Measurements from ENCODE around the gene RRAGB. TPM values are rescaled to one million over a fixed set of nuclear protein-coding genes. Genes with fewer than 3 reads are reported as not detected.

Gene RRAGB
- total RNA-seq, 3 donors from 2014 or later (not counting 1 experiment from before 2014, with no cell fraction given): 13.5 to 17.5 (median 14.5) TPM

DNA sequence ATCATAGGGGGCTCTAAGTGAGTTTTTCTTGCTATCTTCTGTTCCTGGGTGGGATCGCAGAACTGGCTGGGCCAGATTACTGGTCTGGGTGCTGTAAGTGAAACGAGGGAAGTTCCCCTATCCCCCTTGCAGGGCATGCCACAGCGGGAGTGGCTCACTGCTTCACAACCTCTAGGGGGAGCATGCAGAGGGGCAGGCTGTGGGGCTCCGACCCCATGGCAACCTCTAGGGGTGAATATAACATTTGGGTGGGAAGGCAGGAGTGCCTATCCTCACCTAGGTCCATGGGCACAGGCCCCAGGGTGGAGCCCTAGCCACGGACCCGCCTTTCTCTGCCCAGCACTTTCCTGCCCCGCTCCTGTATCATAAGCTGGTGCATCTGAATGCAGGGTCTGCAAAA lies 1.7 kb upstream of the RRAGB start:
- Mint-ChIP-seq H3K4me3 (no peak overlapping the region), H3K27ac (no peak overlapping the region), H3K9me3 (no peaks in the 10 kb centered on the region), H3K36me3 (no peaks in the 10 kb centered on the region), H3K27me3 (ENCODE audit: low read depth in 2 of 2) (peaks cover 0 to 5% of the 10 kb centered on the region in 2 donors), H3K4me1 (peaks cover 10% of the 10 kb centered on the region in 2 donors)
- Histone ChIP-seq H3K36me3 (ENCODE audit: control insufficient read depth, insufficient read depth, low read length) (peaks cover 3% of the 10 kb centered on the region), H3K4me1 (ENCODE audit: control insufficient read depth, insufficient read depth, low read length) (peaks cover 11% of the 10 kb centered on the region), H3K9me3 (ENCODE audit: control insufficient read depth, insufficient read depth, low read length) (no peaks in the 10 kb centered on the region), H3K4me3 (ENCODE audit: low read length) (no peak overlapping the region), H3K27ac (ENCODE audit: low read length) (no peak overlapping the region), H3K27me3 (ENCODE audit: control insufficient read depth, insufficient read depth, low read length) (no peaks in the 10 kb centered on the region)
- intact Hi-C loops (cut with micrococcal nuclease): loop anchor here (5.0 kb wide), 1 partner anchor 846 kb away; the partner anchor contains the start of gene UBQLN2
- TF ChIP-seq, protein P1, sequence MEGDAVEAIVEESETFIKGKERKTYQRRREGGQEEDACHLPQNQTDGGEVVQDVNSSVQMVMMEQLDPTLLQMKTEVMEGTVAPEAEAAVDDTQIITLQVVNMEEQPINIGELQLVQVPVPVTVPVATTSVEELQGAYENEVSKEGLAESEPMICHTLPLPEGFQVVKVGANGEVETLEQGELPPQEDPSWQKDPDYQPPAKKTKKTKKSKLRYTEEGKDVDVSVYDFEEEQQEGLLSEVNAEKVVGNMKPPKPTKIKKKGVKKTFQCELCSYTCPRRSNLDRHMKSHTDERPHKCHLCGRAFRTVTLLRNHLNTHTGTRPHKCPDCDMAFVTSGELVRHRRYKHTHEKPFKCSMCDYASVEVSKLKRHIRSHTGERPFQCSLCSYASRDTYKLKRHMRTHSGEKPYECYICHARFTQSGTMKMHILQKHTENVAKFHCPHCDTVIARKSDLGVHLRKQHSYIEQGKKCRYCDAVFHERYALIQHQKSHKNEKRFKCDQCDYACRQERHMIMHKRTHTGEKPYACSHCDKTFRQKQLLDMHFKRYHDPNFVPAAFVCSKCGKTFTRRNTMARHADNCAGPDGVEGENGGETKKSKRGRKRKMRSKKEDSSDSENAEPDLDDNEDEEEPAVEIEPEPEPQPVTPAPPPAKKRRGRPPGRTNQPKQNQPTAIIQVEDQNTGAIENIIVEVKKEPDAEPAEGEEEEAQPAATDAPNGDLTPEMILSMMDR (IDR thresholded peaks at IDR 0.05): no peak
- 92% methylated on average over 4 of the region's 7 CpGs for WGBS (ENCODE audit: insufficient coverage)
- no peak for ATAC-seq
- DNase-seq: peak in 1 of 2 donors; percentile 6

DNA sequence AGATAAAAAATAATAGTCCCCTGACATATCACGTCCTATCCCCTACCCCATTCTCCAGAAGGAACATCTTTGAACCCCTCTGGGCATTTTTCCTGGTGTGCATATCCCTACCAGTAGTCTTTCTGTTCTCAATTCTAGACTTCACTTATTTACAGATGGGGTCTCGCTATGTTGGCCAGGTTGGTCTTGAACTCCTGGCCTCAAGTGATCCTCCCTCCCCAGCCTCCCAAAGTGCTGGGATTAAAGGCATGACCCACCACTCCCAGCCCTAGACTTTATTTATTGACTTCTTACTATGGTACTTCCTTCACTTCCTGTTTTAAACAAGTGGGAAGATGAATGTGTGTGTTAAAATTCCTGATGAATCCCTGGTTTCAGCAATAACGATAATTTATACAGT lies 612 bp upstream of the RRAGB start:
- TF ChIP-seq, protein P1 (IDR thresholded peaks at IDR 0.05): no peak
- Histone ChIP-seq H3K36me3 (ENCODE audit: control insufficient read depth, insufficient read depth, low read length) (peaks cover 5% of the 10 kb centered on the region), H3K9me3 (ENCODE audit: control insufficient read depth, insufficient read depth, low read length) (no peaks in the 10 kb centered on the region), H3K27ac (ENCODE audit: low read length) (peak overlapping the region; percentile 95), H3K4me3 (ENCODE audit: low read length) (peak overlapping the region; percentile 67), H3K4me1 (ENCODE audit: control insufficient read depth, insufficient read depth, low read length) (peaks cover 11% of the 10 kb centered on the region), H3K27me3 (ENCODE audit: control insufficient read depth, insufficient read depth, low read length) (no peaks in the 10 kb centered on the region)
- WGBS (ENCODE audit: insufficient coverage): 96% methylated on average over 2 of the region's 3 CpGs
- no peak for ATAC-seq
- Mint-ChIP-seq H3K27me3 (ENCODE audit: low read depth in 2 of 2) (peaks cover 0 to 5% of the 10 kb centered on the region in 2 donors), H3K27ac (peak overlapping the region; percentile 81 to 88), H3K4me3 (peak overlapping the region; percentile 86), H3K4me1 (peaks cover 10 to 17% of the 10 kb centered on the region in 2 donors), H3K36me3 (no peaks in the 10 kb centered on the region), H3K9me3 (no peaks in the 10 kb centered on the region)
- intact Hi-C loops (cut with micrococcal nuclease): loop anchor here (5.0 kb wide), 1 partner anchor 845 kb away; the partner anchor contains the start of gene UBQLN2
- DNase-seq: no peak

DNA sequence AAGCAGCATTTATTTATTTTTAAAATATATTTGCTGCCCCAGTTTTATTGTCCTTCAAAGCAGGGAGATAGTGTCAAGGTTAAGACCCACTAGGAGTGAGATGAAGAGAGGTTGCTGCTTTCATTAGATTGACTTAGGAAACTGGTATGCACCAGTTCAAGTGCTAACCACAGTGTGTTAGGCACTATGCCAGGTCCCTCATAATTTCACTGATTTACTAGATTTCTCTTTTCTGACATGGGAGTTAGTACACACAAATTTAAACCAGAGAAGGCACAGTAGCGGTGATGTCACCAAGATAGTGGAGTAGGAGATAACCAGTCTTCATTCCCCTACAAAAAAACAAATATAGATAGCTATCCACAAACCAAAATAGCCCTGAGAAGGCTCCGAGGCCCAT lies 14.3 kb downstream of the RRAGB start:
- Histone ChIP-seq H3K4me1 (ENCODE audit: control insufficient read depth, insufficient read depth, low read length) (no peaks in the 10 kb centered on the region), H3K4me3 (ENCODE audit: low read length) (no peak overlapping the region), H3K27me3 (ENCODE audit: control insufficient read depth, insufficient read depth, low read length) (no peaks in the 10 kb centered on the region), H3K27ac (ENCODE audit: low read length) (no peak overlapping the region), H3K36me3 (ENCODE audit: control insufficient read depth, insufficient read depth, low read length) (peaks cover 20% of the 10 kb centered on the region), H3K9me3 (ENCODE audit: control insufficient read depth, insufficient read depth, low read length) (no peaks in the 10 kb centered on the region)
- intact Hi-C loops (cut with micrococcal nuclease): no loop called here
- H3K36me3 Mint-ChIP-seq: no peaks in the 10 kb centered on the region
- no peak overlapping the region for H3K4me3 Mint-ChIP-seq
- 100% methylated on average over 1 of the region's 2 CpGs for WGBS (ENCODE audit: insufficient coverage)
- ATAC-seq: no peak
- no peak overlapping the region for H3K27ac Mint-ChIP-seq
- no peaks in the 10 kb centered on the region for H3K9me3 Mint-ChIP-seq
- DNase-seq: no peak
- TF ChIP-seq, protein P1 (IDR thresholded peaks at IDR 0.05): no peak
- H3K27me3 Mint-ChIP-seq (ENCODE audit: low read depth in 2 of 2): no peaks in the 10 kb centered on the region
- peaks cover 0 to 11% of the 10 kb centered on the region in 2 donors for H3K4me1 Mint-ChIP-seq

DNA sequence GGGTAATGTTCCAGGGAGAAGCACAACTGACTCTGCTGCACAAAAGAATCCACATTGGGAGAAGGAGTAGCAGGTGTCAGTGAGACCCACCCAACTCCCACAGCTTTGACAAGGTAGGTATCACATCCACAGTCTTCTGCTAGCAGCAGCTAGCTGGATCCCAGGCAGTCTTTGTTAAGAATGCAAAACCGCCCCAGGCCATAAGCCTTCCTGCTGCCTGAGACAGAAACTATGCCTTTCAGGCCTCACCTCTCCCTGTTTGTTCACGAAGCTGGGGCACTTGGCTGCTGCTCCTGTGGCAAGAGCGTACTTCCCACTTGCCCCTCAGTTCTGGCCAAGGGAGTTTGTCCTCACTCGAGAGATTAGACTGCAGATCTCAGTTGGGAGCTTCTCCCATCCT lies 21.4 kb downstream of the RRAGB start:
- Mint-ChIP-seq H3K4me3 (no peak overlapping the region), H3K4me1 (peaks cover 0 to 5% of the 10 kb centered on the region in 2 donors), H3K27ac (no peak overlapping the region), H3K36me3 (no peaks in the 10 kb centered on the region), H3K9me3 (no peaks in the 10 kb centered on the region), H3K27me3 (ENCODE audit: low read depth in 2 of 2) (no peaks in the 10 kb centered on the region)
- no peaks in the 10 kb centered on the region for H3K9me3 ChIP-seq (ENCODE audit: control insufficient read depth, insufficient read depth, low read length)
- 97% methylated on average over 4 of the region's 4 CpGs for WGBS (ENCODE audit: insufficient coverage)
- TF ChIP-seq, protein P1 (IDR thresholded peaks at IDR 0.05): no peak
- no peak overlapping the region for H3K27ac ChIP-seq (ENCODE audit: low read length)
- no peaks in the 10 kb centered on the region for H3K4me1 ChIP-seq (ENCODE audit: control insufficient read depth, insufficient read depth, low read length)
- H3K27me3 ChIP-seq (ENCODE audit: control insufficient read depth, insufficient read depth, low read length): no peaks in the 10 kb centered on the region
- intact Hi-C loops (cut with micrococcal nuclease): no loop called here
- ATAC-seq (no peak), DNase-seq (no peak)
- H3K4me3 ChIP-seq (ENCODE audit: low read length): no peak overlapping the region
- H3K36me3 ChIP-seq (ENCODE audit: control insufficient read depth, insufficient read depth, low read length): peaks cover 18% of the 10 kb centered on the region
